ENCODE data around the gene RGS2. TPM values are rescaled to one million over a fixed set of nuclear protein-coding genes. Genes with fewer than 3 reads are reported as not detected.

RGS2 gene
- total RNA-seq, 5 donors from 2014 or later (not counting 1 experiment from before 2014, with no cell fraction given): 13.9 to 129 (median 20.7) TPM

- Histone ChIP-seq H3K4me3 (ENCODE audit: control insufficient read depth in 1 of 2, extremely low read depth in 1 of 2, low read length in 1 of 2) (no peak overlapping the region), H3K36me3 (ENCODE audit: control insufficient read depth in 2 of 2, extremely low read depth in 1 of 2, insufficient read depth in 1 of 2, low read length in 1 of 2) (no peaks in the 10 kb centered on the region), H3K9me3 (no peaks in the 10 kb centered on the region), H3K27ac (ENCODE audit: low read length) (no peak overlapping the region), H3K27me3 (replicated peaks in 1 of 2; ENCODE audit: control insufficient read depth in 2 of 2, extremely low read depth in 1 of 2, insufficient read depth in 2 of 2, low read length in 1 of 2) (no peaks in the 10 kb centered on the region), H3K4me1 (ENCODE audit: control insufficient read depth in 1 of 2, extremely low read depth in 1 of 2, insufficient read depth in 2 of 2, low read length in 2 of 2) (no peaks in the 10 kb centered on the region)
- H3K27ac Mint-ChIP-seq: no peak overlapping the region
- WGBS (ENCODE audit: insufficient coverage): no CpG with 5 or more reads among the region's 5 CpGs
- no peaks in the 10 kb centered on the region for H3K4me1 Mint-ChIP-seq
- no peaks in the 10 kb centered on the region for H3K9me3 Mint-ChIP-seq
- POLR2A ChIA-PET: interaction anchor here in 1 of 2 donors (0.7 kb wide), 1 partner anchor 182 kb away, joined by 6 read pairs; no protein-coding TSS in a partner anchor
- CTCF ChIA-PET: interaction anchor here in 1 of 2 donors (0.5 kb wide), 1 partner anchor 126 kb away, joined by 4 read pairs; no protein-coding TSS in a partner anchor
- ATAC-seq (replicated peaks in 1 of 4) (no peak), DNase-seq (no peak)
- H3K36me3 Mint-ChIP-seq: no peaks in the 10 kb centered on the region
- no peak overlapping the region for H3K4me3 Mint-ChIP-seq
- peaks cover 13 to 15% of the 10 kb centered on the region in 2 donors for H3K27me3 Mint-ChIP-seq
Observed at GRCh38 chr1:192831706-192832355, 23.0 kb downstream of the RGS2 start.

GRCh38 chr1:192832492-192832891 is 23.7 kb downstream of the RGS2 start:
- Mint-ChIP-seq H3K27ac (no peak overlapping the region), H3K36me3 (no peaks in the 10 kb centered on the region), H3K4me1 (no peaks in the 10 kb centered on the region), H3K27me3 (peaks cover 13 to 15% of the 10 kb centered on the region in 2 donors), H3K9me3 (no peaks in the 10 kb centered on the region), H3K4me3 (no peak overlapping the region)
- Histone ChIP-seq H3K9me3 (no peaks in the 10 kb centered on the region), H3K36me3 (ENCODE audit: control insufficient read depth in 2 of 2, extremely low read depth in 1 of 2, insufficient read depth in 1 of 2, low read length in 1 of 2) (no peaks in the 10 kb centered on the region), H3K27me3 (replicated peaks in 1 of 2; ENCODE audit: control insufficient read depth in 2 of 2, extremely low read depth in 1 of 2, insufficient read depth in 2 of 2, low read length in 1 of 2) (no peaks in the 10 kb centered on the region), H3K4me1 (ENCODE audit: control insufficient read depth in 1 of 2, extremely low read depth in 1 of 2, insufficient read depth in 2 of 2, low read length in 2 of 2) (no peaks in the 10 kb centered on the region), H3K4me3 (ENCODE audit: control insufficient read depth in 1 of 2, extremely low read depth in 1 of 2, low read length in 1 of 2) (no peak overlapping the region), H3K27ac (ENCODE audit: low read length) (no peak overlapping the region)
- POLR2A ChIA-PET: interaction anchor here (0.5 to 0.7 kb wide), 2 partner anchors 182 to 988 kb away, joined by 3 to 6 read pairs; no protein-coding TSS in a partner anchor
- no peak for DNase-seq
- no peak for ATAC-seq (replicated peaks in 1 of 4)
- CTCF ChIA-PET: interaction anchor here in 1 of 2 donors (0.5 kb wide), 1 partner anchor 125 kb away, joined by 4 read pairs; no protein-coding TSS in a partner anchor

GRCh38 chr1:192835116-192835515 is 26.3 kb downstream of the RGS2 start:
- no peaks in the 10 kb centered on the region for H3K4me1 Mint-ChIP-seq
- ChIA-PET POLR2A (no interaction called here), CTCF (no interaction called here)
- Histone ChIP-seq H3K27me3 (replicated peaks in 1 of 2; ENCODE audit: control insufficient read depth in 2 of 2, extremely low read depth in 1 of 2, insufficient read depth in 2 of 2, low read length in 1 of 2) (no peaks in the 10 kb centered on the region), H3K36me3 (ENCODE audit: control insufficient read depth in 2 of 2, extremely low read depth in 1 of 2, insufficient read depth in 1 of 2, low read length in 1 of 2) (no peaks in the 10 kb centered on the region), H3K4me3 (ENCODE audit: control insufficient read depth in 1 of 2, extremely low read depth in 1 of 2, low read length in 1 of 2) (no peak overlapping the region), H3K9me3 (no peaks in the 10 kb centered on the region), H3K27ac (ENCODE audit: low read length) (no peak overlapping the region), H3K4me1 (ENCODE audit: control insufficient read depth in 1 of 2, extremely low read depth in 1 of 2, insufficient read depth in 2 of 2, low read length in 2 of 2) (no peaks in the 10 kb centered on the region)
- WGBS (ENCODE audit: insufficient coverage): no CpG with 5 or more reads among the region's 3 CpGs
- H3K9me3 Mint-ChIP-seq: no peaks in the 10 kb centered on the region
- ATAC-seq (replicated peaks in 1 of 4): no peak
- peaks cover 0 to 3% of the 10 kb centered on the region in 2 donors for H3K27me3 Mint-ChIP-seq
- no peak overlapping the region for H3K4me3 Mint-ChIP-seq
- no peaks in the 10 kb centered on the region for H3K36me3 Mint-ChIP-seq
- no peak overlapping the region for H3K27ac Mint-ChIP-seq
- no peak for DNase-seq

GRCh38 chr1:192839162-192840066 is 30.6 kb downstream of the RGS2 start:
- no peak for DNase-seq
- POLR2A ChIA-PET: no interaction called here
- Histone ChIP-seq H3K27me3 (replicated peaks in 1 of 2; ENCODE audit: control insufficient read depth in 2 of 2, extremely low read depth in 1 of 2, insufficient read depth in 2 of 2, low read length in 1 of 2) (no peaks in the 10 kb centered on the region), H3K36me3 (ENCODE audit: control insufficient read depth in 2 of 2, extremely low read depth in 1 of 2, insufficient read depth in 1 of 2, low read length in 1 of 2) (no peaks in the 10 kb centered on the region), H3K4me1 (ENCODE audit: control insufficient read depth in 1 of 2, extremely low read depth in 1 of 2, insufficient read depth in 2 of 2, low read length in 2 of 2) (no peaks in the 10 kb centered on the region), H3K9me3 (no peaks in the 10 kb centered on the region), H3K4me3 (ENCODE audit: control insufficient read depth in 1 of 2, extremely low read depth in 1 of 2, low read length in 1 of 2) (no peak overlapping the region), H3K27ac (ENCODE audit: low read length) (no peak overlapping the region)
- Mint-ChIP-seq H3K4me1 (no peaks in the 10 kb centered on the region), H3K9me3 (no peaks in the 10 kb centered on the region), H3K27me3 (peaks cover 3 to 8% of the 10 kb centered on the region in 2 donors), H3K4me3 (no peak overlapping the region), H3K36me3 (no peaks in the 10 kb centered on the region), H3K27ac (no peak overlapping the region)
- no peak for ATAC-seq (replicated peaks in 1 of 4)
- CTCF ChIA-PET: no interaction called here
- no CpG with 5 or more reads among the region's 9 CpGs for WGBS (ENCODE audit: insufficient coverage)

- H3K9me3 Mint-ChIP-seq: no peaks in the 10 kb centered on the region
- H3K4me1 Mint-ChIP-seq: no peaks in the 10 kb centered on the region
- no CpG with 5 or more reads among the region's 1 CpG for WGBS (ENCODE audit: insufficient coverage)
- DNase-seq (no peak), ATAC-seq (replicated peaks in 1 of 4) (no peak)
- H3K4me1 ChIP-seq (ENCODE audit: control insufficient read depth in 1 of 2, extremely low read depth in 1 of 2, insufficient read depth in 2 of 2, low read length in 2 of 2): no peaks in the 10 kb centered on the region
- no peak overlapping the region for H3K27ac ChIP-seq (ENCODE audit: low read length)
- no peak overlapping the region for H3K27ac Mint-ChIP-seq
- no peaks in the 10 kb centered on the region for H3K27me3 ChIP-seq (replicated peaks in 1 of 2; ENCODE audit: control insufficient read depth in 2 of 2, extremely low read depth in 1 of 2, insufficient read depth in 2 of 2, low read length in 1 of 2)
- H3K9me3 ChIP-seq: no peaks in the 10 kb centered on the region
- no peaks in the 10 kb centered on the region for H3K36me3 ChIP-seq (ENCODE audit: control insufficient read depth in 2 of 2, extremely low read depth in 1 of 2, insufficient read depth in 1 of 2, low read length in 1 of 2)
- ChIA-PET POLR2A (no interaction called here), CTCF (no interaction called here)
- H3K27me3 Mint-ChIP-seq: peaks cover 2 to 13% of the 10 kb centered on the region in 2 donors
- H3K36me3 Mint-ChIP-seq: no peaks in the 10 kb centered on the region
- no peak overlapping the region for H3K4me3 ChIP-seq (ENCODE audit: control insufficient read depth in 1 of 2, extremely low read depth in 1 of 2, low read length in 1 of 2)
- H3K4me3 Mint-ChIP-seq: no peak overlapping the region
Observed at GRCh38 chr1:192844360-192844759, 35.5 kb downstream of the RGS2 start.

GRCh38 chr1:192846950-192847349 is 38.1 kb downstream of the RGS2 start:
- Mint-ChIP-seq H3K36me3 (no peaks in the 10 kb centered on the region), H3K4me1 (no peaks in the 10 kb centered on the region), H3K9me3 (no peaks in the 10 kb centered on the region), H3K27ac (no peak overlapping the region), H3K27me3 (peaks cover 7 to 16% of the 10 kb centered on the region in 2 donors), H3K4me3 (no peak overlapping the region)
- DNase-seq (no peak), ATAC-seq (replicated peaks in 1 of 4) (no peak)
- Histone ChIP-seq H3K27ac (ENCODE audit: low read length) (no peak overlapping the region), H3K36me3 (ENCODE audit: control insufficient read depth in 2 of 2, extremely low read depth in 1 of 2, insufficient read depth in 1 of 2, low read length in 1 of 2) (no peaks in the 10 kb centered on the region), H3K9me3 (no peaks in the 10 kb centered on the region), H3K27me3 (replicated peaks in 1 of 2; ENCODE audit: control insufficient read depth in 2 of 2, extremely low read depth in 1 of 2, insufficient read depth in 2 of 2, low read length in 1 of 2) (no peaks in the 10 kb centered on the region), H3K4me1 (ENCODE audit: control insufficient read depth in 1 of 2, extremely low read depth in 1 of 2, insufficient read depth in 2 of 2, low read length in 2 of 2) (no peaks in the 10 kb centered on the region), H3K4me3 (ENCODE audit: control insufficient read depth in 1 of 2, extremely low read depth in 1 of 2, low read length in 1 of 2) (no peak overlapping the region)
- no CpG with 5 or more reads among the region's 2 CpGs for WGBS (ENCODE audit: insufficient coverage)
- CTCF ChIA-PET: no interaction called here
- POLR2A ChIA-PET: no interaction called here

Measured in T-cell (primary cell).